Osteoblast (primary cell): ENCODE results near the gene RGS8. TPM values are rescaled to one million over a fixed set of nuclear protein-coding genes. Genes with fewer than 3 reads are reported as not detected.

Experiments used
- DNase-seq: peaks from one replicate; pipeline ENCODE4 v3.0.0; 2011; ENCODE audit warnings: low spot score, mixed read lengths; ENCODE audit not compliant: insufficient read length; ENCODE audit errors: missing footprints
- H2AFZ ChIP-seq: 2 replicates; pipeline ENCODE4 v1.6.0; 2011; ENCODE audit warnings: mild to moderate bottlenecking, low read length
- H3K27ac ChIP-seq: 2 replicates; pipeline ENCODE4 v1.5.1; 2011; ENCODE audit warnings: mild to moderate bottlenecking, low read depth, low read length, moderate library complexity
- H3K27me3 ChIP-seq: 2 replicates; pipeline ENCODE4 v1.6.0; 2012; ENCODE audit warnings: mild to moderate bottlenecking, control low read depth, inconsistent platforms, low read length, moderate library complexity; ENCODE audit not compliant: insufficient read depth
- H3K36me3 ChIP-seq: 2 replicates; pipeline ENCODE4 v1.5.1; 2011; ENCODE audit warnings: mild to moderate bottlenecking, low read length, control low read depth, moderate library complexity; ENCODE audit not compliant: insufficient read depth
- H3K4me1 ChIP-seq: 2 replicates; pipeline ENCODE4 v1.5.1; 2011; ENCODE audit warnings: mild to moderate bottlenecking, low read length, control low read depth, moderate library complexity; ENCODE audit not compliant: insufficient read depth
- H3K4me2 ChIP-seq: 2 replicates; pipeline ENCODE4 v1.6.0; 2011; ENCODE audit warnings: mild to moderate bottlenecking, low read length; ENCODE audit not compliant: insufficient read depth
- H3K4me3 ChIP-seq: fragments of 200-600 bp; sonication (generic); 3 replicates; pipeline ENCODE4 v1.5.1; 2012; ENCODE audit warnings: mild to moderate bottlenecking, low read length, inconsistent platforms; ENCODE audit not compliant: insufficient read depth
- H3K79me2 ChIP-seq: 2 replicates; pipeline ENCODE4 v1.6.0; 2012; ENCODE audit warnings: mild to moderate bottlenecking, low read length, control low read depth, inconsistent platforms; ENCODE audit not compliant: insufficient read depth
- H3K9me3 ChIP-seq: 2 replicates; pipeline ENCODE4 v1.5.1; 2011; ENCODE audit warnings: low read depth, low read length, control low read depth
- H4K20me1 ChIP-seq: 2 replicates; pipeline ENCODE4 v1.6.0; 2012; ENCODE audit warnings: mild to moderate bottlenecking, low read length, control low read depth; ENCODE audit not compliant: insufficient read depth
- CTCF ChIP-seq: IDR thresholded peaks from 2 replicates; pipeline ENCODE4 v1.5.1; 2011; ENCODE audit warnings: mild to moderate bottlenecking, low read depth, low read length, moderate library complexity; ENCODE audit errors: extremely low read depth
- total RNA-seq: library from RNA; depleted of rRNA; stranded (reverse); fragments of >200 nt; gene quantifications from 2 replicates; pipeline ENCODE4 v1.2.3, GENCODE V29; 2012

Gene RGS8
- total RNA-seq, 1 donor, result not detected

GRCh38 chr1:182680901-182681567 is 3.4 kb downstream of the RGS8 start:
- Histone ChIP-seq H3K4me3 (no peak overlapping the region), H3K4me1 (peaks cover 5% of the 10 kb centered on the region), H4K20me1 (no peaks in the 10 kb centered on the region), H3K79me2 (no peaks in the 10 kb centered on the region), H3K9me3 (no peaks in the 10 kb centered on the region), H3K36me3 (no peaks in the 10 kb centered on the region), H3K27ac (no peak overlapping the region), H2AFZ (no peak overlapping the region), H3K27me3 (no peaks in the 10 kb centered on the region), H3K4me2 (no peak overlapping the region)
- TF ChIP-seq CTCF, result no peak
- DNase-seq, result no peak

- Histone ChIP-seq H2AFZ (no peak overlapping the region), H3K4me2 (no peak overlapping the region), H3K4me1 (peaks cover 5% of the 10 kb centered on the region), H3K27ac (no peak overlapping the region), H3K79me2 (no peaks in the 10 kb centered on the region), H3K27me3 (no peaks in the 10 kb centered on the region), H3K36me3 (no peaks in the 10 kb centered on the region), H3K4me3 (no peak overlapping the region), H3K9me3 (no peaks in the 10 kb centered on the region), H4K20me1 (no peaks in the 10 kb centered on the region)
- DNase-seq, result no peak
- TF ChIP-seq CTCF, result no peak
Observed at GRCh38 chr1:182680408-182680807, 4.0 kb downstream of the RGS8 start.

GRCh38 chr1:182679684-182680083 is 4.7 kb downstream of the RGS8 start:
- DNase-seq, result no peak
- H3K4me1 ChIP-seq, result peaks cover 5% of the 10 kb centered on the region
- H3K36me3 ChIP-seq, result no peaks in the 10 kb centered on the region
- no peaks in the 10 kb centered on the region for H3K9me3 ChIP-seq
- no peak overlapping the region for H2AFZ ChIP-seq
- H3K27ac ChIP-seq, result no peak overlapping the region
- no peaks in the 10 kb centered on the region for H4K20me1 ChIP-seq
- TF ChIP-seq CTCF, result no peak
- H3K27me3 ChIP-seq, result no peaks in the 10 kb centered on the region
- H3K4me3 ChIP-seq, result no peak overlapping the region
- no peaks in the 10 kb centered on the region for H3K79me2 ChIP-seq
- H3K4me2 ChIP-seq, result no peak overlapping the region

- no peaks in the 10 kb centered on the region for H3K9me3 ChIP-seq
- DNase-seq, result no peak
- no peak overlapping the region for H3K27ac ChIP-seq
- H3K4me3 ChIP-seq, result no peak overlapping the region
- H3K36me3 ChIP-seq, result no peaks in the 10 kb centered on the region
- peaks cover 5% of the 10 kb centered on the region for H3K4me1 ChIP-seq
- no peaks in the 10 kb centered on the region for H4K20me1 ChIP-seq
- H3K4me2 ChIP-seq, result no peak overlapping the region
- peaks cover 4% of the 10 kb centered on the region for H3K27me3 ChIP-seq
- TF ChIP-seq CTCF, result no peak
- no peak overlapping the region for H2AFZ ChIP-seq
- H3K79me2 ChIP-seq, result no peaks in the 10 kb centered on the region
Observed at GRCh38 chr1:182677397-182678098, 6.8 kb downstream of the RGS8 start.
